GM19463 (cell line): ENCODE data around the gene SERPINB2.
"Not testable (repeated sequence)": the region's sequence is repeated elsewhere in the genome, so short reads cannot be mapped to it uniquely, and the experiment has no call there.

Experiments
- ATAC-seq: cut with Tn5 transposase; IDR thresholded peaks from one replicate; pipeline ENCODE4 v1.9.1; 2021; ENCODE audit warnings: mild to moderate bottlenecking, moderate library complexity; ENCODE audit not compliant: unreplicated experiment

Gene SERPINB2

DNA sequence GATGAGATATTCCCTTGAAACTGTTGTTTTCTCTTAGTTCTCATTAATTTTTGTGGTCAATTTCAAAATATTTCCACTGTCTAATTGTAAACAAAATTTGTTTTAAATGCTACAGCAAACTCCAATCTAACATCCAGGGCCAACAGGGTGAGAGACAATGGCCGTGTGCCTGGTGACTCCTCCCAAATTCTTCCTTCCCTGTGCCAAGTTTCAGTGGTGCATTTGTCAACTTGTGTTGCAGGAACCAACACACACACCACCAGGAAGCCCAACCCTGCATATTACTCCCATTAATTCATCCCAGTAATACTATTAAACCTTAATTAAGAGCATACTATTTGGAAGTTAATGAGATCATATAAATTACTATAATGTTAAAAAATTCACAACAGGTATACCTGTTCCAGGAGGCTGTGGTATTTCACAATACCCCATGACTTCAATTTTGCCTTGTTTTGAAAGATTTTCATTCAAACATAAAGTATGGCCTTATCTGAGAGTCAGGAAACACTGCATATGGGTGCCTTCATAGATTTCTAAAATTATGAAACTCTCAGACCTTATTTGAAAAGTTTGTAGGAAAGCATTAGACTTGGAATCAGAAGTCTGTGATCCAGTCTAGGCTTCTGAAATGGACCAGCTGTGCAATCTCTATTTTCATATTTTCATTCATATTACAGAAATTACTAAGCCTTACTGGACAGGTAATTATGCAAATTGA lies 1.1 kb downstream of the SERPINB2 start:
- ATAC-seq = no peak

GRCh38 chr18:63889626-63890025 lies 2.1 kb downstream of the SERPINB2 start:
- ATAC-seq = no peak

- ATAC-seq = no peak
These were observed 2.9 kb downstream of the SERPINB2 start for GRCh38 chr18:63890237-63890949.

DNA sequence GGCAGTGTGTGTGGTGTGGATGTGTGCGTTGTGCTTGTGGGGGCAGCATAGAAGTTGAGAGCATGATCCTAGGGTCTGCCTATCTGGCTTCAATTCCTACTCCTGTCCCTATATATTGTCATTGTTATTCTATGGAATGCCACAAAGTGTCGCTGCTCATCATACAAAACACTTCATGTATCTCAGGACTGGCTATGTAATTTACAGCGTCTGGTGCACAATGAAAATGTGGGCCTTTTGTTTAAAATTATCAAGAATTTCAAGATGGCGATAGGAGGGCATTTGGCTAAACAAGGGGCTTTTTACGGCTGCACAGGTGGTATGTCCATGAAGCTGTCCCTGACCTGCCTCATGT lies 3.4 kb downstream of the SERPINB2 start:
- peak; percentile 66 for ATAC-seq

- ATAC-seq = no peak
These were observed 5.1 kb downstream of the SERPINB2 start for GRCh38 chr18:63892566-63892965.

DNA sequence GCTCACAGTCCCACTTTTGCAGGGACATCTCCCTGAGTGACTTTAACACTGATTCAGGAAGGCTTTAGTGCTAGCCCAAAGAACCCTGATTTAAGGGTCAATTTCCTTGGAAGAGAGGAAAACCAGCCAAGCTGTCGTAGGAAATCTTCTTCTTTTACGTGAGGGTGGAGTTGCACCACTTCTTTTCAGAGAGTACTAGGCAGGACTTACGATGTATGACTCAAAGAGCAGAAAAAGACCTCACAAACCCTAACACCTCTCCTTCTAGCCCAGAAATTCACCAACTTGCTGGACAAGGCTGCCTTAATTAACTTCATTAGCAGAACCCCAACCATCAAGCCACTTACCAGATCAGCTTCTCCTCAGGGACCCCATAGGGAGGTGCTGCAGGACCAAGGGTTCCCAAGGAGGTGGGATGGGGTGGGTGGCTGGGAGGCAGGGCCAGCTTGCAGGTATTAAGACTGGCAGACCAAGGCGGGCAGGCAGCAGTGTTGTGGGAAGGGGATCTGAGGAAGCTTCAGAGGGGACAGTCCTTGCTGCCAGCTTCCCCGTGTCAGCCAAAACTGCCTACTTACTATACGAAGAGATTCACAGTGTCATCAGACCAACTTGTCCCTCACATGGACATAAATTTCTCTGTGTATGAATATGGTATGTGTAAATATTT lies 6.7 kb downstream of the SERPINB2 start:
- no peak for ATAC-seq

DNA sequence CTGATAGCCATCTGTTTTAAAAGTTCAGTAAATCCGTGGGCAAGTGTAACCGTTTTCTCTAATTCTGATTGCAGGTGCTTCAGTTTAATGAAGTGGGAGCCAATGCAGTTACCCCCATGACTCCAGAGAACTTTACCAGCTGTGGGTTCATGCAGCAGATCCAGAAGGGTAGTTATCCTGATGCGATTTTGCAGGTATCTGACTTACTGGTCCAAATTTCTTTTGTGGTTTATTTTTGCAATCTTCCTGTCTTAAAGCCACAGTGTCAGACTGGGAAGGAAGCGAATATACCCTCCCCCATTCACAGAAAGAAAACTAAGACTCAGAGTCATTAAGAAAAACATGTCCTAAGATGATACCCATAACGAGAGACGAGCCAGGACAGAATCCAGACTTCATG lies 7.7 kb downstream of the SERPINB2 start:
- no peak for ATAC-seq

DNA sequence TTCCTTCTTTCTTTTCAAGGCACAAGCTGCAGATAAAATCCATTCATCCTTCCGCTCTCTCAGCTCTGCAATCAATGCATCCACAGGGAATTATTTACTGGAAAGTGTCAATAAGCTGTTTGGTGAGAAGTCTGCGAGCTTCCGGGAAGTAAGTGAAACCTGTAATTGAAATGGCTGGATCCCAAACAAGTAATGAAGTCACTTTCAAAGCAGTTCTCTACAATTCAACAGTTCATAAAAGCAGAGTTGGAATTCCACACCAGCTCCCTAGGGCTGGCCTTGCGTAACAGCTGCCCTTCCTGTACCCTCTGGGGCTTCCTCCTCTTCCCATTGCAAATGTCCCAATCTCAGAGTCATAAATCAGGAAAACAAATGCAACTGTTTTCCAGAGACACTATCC lies 9.6 kb downstream of the SERPINB2 start:
- ATAC-seq = no peak

GRCh38 chr18:63899206-63899605 lies 11.7 kb downstream of the SERPINB2 start:
- ATAC-seq = no peak

DNA sequence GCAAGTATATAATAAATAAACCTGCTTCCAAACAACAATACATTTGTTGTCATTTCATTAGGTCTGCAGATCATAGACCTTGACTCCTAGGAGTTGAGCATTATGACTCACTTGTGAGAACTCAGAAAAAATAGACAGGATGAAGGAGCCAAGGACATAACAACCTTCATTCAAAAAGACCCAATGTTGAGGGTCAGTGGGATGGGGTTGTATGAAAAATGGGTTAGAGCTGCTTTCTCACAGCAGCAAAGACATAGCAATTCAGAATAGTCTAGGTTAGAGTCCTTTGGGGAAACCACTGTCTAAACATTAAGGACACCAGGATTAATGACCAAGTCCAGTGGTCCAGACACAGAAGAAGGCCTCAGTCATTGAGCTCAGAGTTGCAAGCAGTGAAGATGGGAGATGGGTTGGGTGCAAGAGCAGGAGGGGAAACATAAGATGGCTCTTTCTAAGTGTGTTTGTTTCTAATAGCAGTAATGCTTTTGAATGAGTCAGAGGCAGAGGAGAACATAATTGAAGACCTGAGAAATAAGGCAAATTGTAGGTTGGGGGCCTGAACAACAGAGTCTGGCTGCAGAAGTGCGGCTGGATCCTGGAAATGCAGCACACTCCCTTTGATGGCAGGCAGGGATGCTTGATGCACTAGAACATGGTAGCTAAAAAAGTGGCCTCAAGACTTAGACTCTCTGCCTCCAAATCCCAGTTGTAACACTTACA lies 16.5 kb downstream of the SERPINB2 start:
- no peak for ATAC-seq

DNA sequence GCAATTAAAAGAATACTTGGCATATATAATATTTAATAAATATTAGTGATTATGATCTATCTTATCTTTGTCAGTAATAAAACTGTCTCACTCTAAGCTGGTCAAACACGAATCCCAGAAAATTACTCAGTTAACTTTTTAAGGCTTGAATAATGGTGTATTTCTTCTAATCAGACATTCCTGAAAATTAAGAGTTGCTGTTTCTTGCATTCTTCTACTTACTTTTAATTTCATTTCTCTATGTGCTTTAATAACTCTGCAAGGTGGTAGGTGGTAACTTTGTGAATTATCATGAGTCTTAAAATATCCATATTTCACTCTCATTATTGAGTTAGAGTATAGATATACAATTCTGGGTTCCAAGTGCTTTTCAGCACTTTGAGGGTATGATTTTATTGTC lies 17.2 kb downstream of the SERPINB2 start:
- no peak for ATAC-seq

DNA sequence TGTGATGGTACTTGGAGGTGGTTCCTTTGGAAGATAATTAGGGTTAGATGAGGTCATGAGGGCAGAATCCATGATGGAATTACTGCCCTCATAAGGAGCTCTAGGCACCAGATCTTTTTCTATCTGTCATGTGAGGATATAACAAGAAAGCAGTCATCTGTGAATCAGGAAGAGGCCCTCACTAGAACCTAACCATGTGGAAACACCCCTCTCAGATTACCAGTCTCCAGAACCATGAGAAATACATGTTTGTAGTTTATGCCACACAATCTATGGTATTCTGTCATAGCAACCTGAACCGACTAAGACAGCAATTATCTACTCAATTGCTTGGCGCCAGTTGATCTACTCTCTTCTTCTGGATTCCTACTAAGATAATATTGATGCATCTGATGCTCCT lies 17.9 kb downstream of the SERPINB2 start:
- ATAC-seq = no peak

- no peak for ATAC-seq
These were observed 18.6 kb downstream of the SERPINB2 start for GRCh38 chr18:63906056-63906455.

- peak; percentile 59 for ATAC-seq
These were observed 20.2 kb downstream of the SERPINB2 start, which contains the start of gene SERPINB10 for GRCh38 chr18:63907664-63908063. TSS of gene SERPINB10 (plus strand) at chr18:63907958. CDS start at chr18:63915511, 7,553 bp downstream.

DNA sequence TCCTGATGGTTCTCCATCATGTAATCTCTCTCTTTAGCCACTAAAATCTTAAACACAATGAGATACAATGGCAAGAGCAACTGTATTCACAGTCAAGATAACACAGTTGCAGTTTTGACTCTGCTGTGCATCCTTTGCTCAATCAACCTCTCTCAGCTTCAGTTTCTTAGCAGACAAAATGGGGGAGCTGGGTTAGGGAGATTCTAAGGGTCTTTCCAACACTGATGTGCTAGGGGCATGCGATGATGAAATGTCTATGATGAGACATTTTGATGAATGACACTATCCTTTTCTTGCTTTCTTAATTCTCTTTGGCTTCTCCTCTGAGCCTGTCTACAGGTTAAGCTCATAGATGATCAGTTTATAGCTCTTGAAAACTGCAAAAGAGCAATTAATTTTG lies 21.4 kb downstream of the SERPINB2 start:
- ATAC-seq = no peak

- ATAC-seq = peak; percentile 72
These were observed 22.4 kb downstream of the SERPINB2 start for GRCh38 chr18:63909870-63910269.

- no peak for ATAC-seq
These were observed 30.3 kb downstream of the SERPINB2 start for GRCh38 chr18:63917817-63918216.

DNA sequence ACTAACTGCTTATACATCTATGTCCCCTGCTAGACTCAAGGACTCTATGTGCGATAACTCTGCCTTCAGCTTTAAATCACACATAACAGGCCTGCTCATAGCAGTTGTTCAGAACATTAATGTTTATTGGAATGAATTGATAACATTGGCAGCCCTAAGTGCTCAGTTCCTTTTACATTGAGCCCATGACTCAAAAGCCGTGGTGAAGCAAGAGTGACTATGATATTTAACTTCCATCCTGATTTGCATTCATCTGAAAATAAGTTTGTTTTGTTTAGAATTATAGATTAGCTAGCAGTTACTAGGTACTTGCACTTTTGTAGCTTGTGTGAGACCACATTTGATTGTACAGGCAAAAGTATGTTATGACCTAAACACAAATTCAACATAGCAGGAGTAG lies 34.5 kb downstream of the SERPINB2 start:
- ATAC-seq = no peak

GRCh38 chr18:63924551-63924950 lies 37.0 kb downstream of the SERPINB2 start:
- no peak for ATAC-seq

DNA sequence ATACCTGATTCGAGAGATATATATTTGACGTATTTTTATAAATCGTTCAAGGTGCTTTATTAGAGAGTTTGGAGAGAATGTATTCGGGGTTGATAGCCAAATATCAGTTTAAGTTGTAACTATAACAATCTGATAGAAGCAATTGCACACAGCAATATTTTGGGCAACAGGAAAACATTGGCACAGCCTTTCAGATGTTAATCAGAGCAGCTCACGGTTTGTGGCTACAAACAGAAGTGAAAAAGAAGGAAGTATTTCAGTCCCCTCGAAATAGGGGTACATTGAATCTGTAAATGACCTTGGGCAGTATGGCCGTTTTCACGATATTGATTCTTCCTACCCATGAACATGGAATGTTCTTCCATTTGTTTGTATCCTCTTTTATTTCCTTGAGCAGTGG lies 40.8 kb downstream of the SERPINB2 start:
- ATAC-seq = no peak

GRCh38 chr18:63929369-63929768 lies 41.9 kb downstream of the SERPINB2 start:
- not testable (repeated sequence) for ATAC-seq
